Inflammatory macrophage (primary cell): ENCODE results near the gene ODF2L.

Source experiments
- DNase-seq, 2 donors: peaks; one replicate each; pipeline ENCODE4 v3.0.0-alpha.2; 2020 to 2022
- total RNA-seq, 18 experiments: gene quantifications; one replicate each; lab custom pipeline; 2026; ENCODE audit warnings: mixed read lengths in 6 of 18, inconsistent platforms in 2 of 18; lab: John Stamatoyannopoulos, UW

Gene ODF2L, protein sequence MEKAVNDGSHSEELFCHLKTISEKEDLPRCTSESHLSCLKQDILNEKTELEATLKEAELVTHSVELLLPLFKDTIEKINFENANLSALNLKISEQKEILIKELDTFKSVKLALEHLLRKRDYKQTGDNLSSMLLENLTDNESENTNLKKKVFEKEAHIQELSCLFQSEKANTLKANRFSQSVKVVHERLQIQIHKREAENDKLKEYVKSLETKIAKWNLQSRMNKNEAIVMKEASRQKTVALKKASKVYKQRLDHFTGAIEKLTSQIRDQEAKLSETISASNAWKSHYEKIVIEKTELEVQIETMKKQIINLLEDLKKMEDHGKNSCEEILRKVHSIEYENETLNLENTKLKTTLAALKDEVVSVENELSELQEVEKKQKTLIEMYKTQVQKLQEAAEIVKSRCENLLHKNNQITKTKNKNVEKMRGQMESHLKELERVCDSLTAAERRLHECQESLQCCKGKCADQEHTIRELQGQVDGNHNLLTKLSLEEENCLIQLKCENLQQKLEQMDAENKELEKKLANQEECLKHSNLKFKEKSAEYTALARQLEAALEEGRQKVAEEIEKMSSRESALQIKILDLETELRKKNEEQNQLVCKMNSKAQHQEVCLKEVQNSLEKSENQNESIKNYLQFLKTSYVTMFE
- total RNA-seq = 3.7 to 18.7 (median 12.1) reads per million in 18 experiments

DNA sequence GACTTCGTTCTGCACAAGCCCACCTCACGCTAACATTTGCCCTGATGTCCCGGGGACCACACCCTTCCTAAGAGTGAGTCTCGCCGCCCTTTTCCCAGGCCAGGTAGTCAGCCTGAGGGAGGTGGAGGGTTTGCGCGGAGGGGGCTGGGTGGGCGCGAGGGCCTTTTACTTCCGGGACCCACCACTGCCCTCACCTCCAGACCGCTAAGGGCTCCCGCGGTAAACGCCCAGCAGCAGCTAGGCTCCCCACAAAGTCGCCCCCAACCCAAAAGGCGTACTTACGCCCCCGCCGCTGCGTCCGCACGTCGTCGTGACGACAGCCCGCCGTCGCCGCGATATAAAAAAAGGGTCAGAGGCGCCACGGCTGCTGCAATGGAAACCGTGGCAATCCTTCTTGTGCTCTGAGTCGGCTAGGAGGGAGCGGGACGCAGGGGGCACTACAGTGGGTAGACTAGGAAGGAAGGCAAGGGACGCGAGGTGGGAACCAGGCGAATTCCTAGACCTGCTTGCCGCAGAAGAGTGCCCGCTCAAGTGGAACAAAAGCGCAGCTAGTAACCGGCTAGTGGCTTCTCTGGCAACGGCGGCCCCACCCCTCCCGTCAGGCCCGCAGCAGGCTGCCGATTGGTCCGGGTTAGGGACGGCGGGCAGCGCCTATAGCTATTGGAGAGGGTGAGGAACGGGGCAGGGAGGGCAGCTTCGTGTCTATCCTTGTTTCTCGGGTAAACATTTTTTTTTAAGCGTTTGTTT is at the start of gene ODF2L:
TSS of gene ODF2L (minus strand) at position 573 of the 747 bp plus-strand sequence. CDS start 9,296 bp downstream, outside the sequence.
- DNase-seq = peak; percentile 79 to 87

DNA sequence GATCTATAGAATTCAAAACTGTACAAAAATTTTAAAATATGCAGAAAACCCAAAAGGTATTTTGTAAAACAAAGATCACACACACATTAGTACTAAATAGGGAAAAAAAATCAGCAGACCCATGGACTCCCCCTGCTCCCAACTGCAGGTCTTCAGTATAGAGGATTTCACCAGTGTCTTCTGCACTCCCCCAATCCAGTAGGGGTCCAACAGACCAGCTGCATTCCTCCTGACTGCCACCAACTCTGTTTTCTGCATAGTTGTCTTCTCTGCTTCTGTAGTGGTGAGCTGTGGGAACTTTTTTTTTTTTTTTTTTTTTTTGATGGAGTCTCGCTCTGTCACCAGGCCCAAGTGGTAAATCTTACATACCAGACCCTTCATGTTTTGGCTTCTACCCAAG is 49.8 kb upstream of the ODF2L start:
- DNase-seq = no peak

DNA sequence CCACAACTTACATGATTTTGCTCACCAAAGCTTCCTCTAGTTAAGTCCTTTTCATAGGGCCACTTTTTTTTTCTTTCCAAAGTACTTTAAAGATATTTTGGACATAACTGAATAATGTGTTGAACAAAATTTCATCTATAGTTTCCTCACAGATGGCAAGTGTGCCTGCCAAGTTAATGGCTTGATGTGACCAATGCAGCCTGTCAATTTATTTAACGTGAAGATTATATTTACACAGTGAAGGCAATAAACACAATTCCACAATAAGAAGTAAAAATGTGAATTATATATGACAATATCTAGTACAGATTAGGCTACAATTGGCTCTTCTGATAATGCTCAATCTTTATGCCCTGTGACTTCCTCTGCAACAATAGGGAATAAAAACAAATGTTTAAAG is 45.9 kb upstream of the ODF2L start:
- DNase-seq = no peak

DNA sequence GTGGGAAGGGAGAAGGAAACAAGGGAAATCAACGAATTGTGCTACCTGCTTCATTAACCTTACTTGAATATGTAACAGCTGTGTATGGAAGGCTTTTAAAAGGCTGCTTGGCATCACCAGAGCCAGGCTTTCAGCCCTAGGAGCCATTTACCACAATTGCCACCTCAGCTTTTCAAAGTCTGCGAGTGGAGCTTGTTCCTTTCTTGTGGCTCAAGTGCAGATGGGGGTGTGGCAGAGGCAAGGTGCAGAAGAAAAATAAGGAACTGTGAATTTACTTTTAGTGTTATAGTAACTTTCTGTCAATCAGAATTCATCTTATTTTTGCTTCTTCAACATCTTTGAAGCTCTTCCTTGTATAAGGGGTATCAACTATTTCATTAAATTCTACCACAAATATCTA is 45.5 kb upstream of the ODF2L start:
- DNase-seq = no peak

DNA sequence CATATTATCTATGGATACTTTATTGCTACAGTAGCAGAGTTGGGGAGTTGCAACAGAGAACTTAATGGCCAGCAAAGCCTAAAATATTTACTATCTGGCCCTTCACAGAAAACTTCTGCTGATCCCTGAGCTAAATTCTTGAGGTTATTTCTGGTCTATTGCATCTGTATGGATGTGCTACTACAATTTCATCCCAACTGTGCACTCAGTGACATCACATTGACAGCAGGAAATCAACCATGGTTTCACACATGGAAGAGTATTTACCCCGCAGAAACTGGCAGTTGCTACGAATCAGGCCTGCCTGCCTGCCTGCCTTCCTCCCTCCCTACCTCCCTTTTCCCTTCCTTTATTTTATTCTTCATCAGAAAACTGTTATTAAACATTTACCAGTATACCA is 39.9 kb upstream of the ODF2L start:
- DNase-seq = no peak

DNA sequence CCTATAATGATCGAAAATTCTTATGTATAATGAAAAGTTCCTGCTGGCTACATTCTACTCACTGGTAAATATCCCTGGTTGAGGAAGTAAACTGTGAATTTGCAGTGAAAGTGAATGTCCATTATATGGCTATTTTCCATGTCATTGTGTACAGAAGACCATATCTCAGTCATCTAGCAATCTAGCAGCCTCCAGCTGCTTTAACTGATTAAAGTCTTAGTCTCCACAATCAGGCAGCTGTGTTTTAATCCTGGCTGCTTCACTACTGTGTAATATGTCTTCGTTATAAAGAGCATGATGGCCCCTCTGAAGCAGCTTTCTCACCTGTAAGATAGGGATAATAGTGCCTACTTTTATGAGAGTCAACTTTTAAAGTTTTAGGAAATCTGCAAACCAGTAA is 39.2 kb upstream of the ODF2L start:
- DNase-seq = no peak

DNA sequence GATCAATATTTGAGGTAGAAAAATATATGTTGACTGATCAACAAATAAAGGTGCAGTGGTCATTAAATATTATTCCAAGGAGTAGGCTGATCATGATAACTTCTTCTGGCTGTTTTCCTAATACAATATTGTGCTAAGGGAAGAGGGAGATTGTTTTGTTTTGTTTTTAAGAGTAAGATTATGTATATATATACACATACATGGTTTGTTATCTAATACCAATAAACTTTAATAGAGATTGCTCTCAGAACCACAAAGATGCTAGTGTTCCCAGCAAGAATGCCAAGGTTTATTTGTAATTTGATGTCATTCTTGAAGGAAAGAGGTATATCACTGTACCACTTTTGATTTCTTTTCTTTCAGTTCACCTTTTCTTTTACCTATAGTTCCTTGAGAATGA is 37.9 kb upstream of the ODF2L start:
- DNase-seq = no peak

DNA sequence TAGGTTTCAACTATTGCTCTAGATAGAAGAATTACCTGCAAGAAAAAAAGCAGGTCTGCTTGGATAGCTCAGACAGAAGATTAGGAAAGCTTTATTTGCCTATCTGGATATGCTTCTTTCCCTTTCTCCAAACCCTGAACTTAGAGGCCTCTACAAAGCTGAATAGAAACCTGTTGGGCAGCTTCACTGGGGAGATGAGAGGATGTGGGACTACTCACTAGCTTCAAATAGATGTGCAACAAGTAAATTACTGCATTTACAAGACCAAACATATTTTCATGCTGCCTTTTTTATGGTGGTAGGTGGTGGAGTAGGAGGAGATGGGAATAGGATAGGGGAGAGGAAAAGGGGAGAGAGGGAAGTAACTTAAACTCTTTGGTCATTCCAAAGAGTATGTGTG is 34.3 kb upstream of the ODF2L start:
- DNase-seq = peak in 1 of 2 donors; percentile 8

DNA sequence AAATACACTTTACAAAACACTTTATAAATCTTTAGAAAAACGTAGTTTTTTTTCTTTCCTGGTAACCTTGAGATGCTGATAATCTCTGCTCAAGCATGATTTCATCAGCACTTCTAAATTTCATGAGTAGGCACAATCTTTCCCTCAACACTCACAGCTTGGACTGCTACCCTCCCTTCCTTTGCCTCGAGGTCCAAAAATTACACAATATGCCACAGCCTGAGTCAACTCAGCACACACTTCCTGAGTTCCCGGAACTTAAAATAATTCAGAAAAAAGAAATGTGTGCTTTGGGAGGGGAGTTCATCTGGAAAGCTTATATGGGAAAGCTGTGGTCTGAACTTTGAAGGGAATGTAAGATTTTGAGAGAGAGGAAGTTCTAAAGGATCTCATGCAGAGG is 33.7 kb upstream of the ODF2L start:
- peak; percentile 82 to 92 for DNase-seq

DNA sequence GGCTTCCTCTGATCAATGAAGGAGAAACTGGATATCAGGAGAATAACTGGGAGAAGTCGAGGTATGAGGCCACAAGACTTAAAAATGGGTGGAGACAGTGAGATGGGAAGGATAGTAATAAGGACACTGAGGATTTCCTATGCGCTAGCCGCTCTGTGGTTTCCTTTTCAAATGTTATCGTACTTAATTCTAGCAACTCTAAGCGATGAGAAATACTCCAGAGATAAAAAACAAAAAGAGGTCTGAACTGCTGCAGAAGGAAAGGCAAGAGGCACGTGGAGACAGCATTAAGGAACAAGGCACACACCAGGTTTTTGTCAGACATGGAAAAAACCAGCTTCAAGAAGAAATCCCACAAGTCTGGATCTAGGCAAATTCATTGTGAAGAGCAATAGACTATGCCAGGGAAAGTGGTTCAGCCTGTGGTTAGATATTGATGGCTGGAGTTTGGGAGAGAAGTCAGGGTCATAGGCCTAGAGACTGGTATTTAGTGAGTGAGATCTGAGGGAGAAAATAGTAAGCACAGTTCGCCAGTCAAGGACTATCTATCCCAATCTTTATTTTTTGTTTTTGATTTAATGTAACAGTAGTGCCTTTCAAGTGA is 33.1 kb upstream of the ODF2L start:
- no peak for DNase-seq

DNA sequence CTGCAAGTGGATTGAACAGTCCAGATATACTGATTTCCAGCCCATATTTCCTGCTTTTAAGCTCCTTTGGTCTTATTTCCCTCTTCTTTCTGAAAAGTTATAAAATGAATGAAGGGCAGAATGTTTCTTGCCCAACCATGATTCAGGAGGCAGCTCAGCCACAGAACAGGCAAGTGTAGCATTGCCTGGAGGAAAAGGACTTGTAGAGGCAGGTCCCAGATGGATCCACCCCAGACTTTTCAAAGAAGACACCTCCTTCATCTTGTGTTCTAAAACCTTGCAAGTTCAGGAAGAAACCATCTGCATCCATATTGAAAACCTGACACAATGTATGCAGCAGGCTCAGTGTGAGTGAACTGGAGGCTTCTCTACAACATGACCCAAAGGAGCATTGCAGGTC is 27.8 kb upstream of the ODF2L start, which contains the start of gene CLCA2:
TSS of gene CLCA2 (plus strand) at position 299 of the 400 bp plus-strand sequence. CDS start at position 376, 77 bp downstream.
- no peak for DNase-seq

DNA sequence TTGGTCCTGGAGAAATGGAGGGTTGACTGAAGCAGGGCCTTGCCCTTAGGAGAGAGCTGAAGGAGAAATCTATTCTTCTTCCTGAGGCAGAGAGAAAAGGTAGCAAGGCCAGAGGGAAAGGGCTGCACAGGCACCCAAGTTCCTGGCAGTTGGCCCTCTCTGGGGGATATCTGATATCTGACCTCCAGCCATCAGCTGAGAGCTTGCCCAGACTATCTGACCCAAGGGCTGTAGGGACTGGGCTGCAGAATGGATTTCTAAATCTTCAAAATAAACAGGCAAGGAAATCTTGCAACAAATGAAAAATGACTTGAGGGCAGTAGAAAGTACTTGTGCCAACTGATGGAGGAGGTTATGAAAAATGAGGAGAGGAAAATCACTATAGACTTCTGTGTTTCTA is 27.4 kb upstream of the ODF2L start:
- no peak for DNase-seq

DNA sequence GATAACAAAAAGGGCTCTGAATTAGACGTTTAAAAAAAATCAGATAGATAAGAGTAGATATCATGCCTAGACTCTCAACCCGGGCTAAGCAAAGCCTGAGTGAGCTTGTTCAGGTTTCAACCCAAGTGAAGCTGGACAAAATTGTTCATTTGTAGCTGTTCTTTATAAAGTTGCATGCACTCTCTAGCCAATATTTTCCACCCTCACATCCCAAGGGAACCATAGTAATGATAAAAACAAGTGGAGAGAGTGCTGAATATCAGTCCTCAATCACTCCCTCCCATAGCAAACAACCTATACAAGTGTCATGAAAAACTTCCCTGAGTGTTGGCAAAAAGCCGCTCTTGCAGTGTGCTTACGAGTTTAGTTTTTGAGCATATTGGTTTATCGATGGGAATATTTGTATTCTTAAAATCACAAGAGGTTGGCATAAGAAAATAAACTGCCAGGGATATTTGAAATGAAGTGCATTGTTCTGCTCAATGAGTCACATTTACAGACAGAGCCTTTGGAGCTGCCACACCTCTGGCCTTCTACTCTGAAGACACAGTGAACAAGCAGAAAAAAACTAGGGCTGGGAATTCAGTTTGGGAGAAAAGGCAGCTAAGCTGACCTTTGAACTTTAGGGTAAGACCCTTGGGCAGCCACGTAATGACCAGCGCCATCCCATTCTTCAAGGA is 25.6 kb upstream of the ODF2L start:
- DNase-seq = no peak

DNA sequence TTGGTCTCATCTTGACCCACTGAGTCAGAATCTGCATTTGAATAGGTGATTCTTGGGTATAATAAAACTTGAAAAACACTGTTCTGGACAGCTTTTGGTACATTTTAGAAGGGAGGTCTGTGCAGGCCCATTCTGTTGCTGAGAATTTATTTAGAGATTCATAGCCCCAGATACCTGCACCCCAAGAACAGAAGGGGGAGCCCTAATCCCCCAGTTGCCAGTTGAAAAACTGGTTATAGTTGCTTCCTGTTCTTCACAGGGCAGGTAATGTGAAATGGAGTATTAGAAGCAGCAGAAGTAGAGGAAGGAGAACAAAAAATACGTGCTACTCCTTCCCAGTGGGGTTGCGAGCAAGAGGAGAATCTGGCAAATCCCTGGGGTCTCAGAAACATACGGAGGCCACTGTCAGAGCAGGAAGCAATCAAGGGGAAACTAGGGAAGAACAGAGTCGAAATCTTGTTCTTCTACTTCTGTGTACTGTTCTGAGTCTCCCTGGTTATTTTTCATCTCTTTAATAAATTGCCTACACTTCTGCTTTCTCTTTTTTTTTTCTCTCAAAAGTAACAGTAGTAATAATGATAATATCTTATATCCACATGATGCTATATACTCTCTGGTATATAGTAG is 23.3 kb upstream of the ODF2L start:
- DNase-seq = peak; percentile 37 to 52

DNA sequence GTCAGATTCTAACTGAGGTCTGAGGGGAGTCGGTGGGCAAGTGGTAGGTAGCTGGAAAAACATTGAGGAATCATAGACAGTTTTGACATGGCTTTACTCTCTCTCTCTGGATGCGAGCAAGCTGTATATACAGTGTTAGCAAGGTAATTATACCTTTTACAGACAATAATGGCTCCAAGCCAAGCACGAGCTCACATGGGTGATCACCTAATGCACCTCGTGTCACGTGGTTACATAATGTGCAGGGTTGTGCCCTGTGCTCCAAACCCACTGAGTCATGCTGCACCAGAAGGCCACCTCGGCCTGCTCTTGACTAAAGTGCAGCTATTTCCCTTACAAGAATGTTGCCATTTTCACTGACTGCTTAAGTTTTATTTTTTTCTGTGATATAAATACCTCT is 20.2 kb upstream of the ODF2L start:
- DNase-seq = no peak

DNA sequence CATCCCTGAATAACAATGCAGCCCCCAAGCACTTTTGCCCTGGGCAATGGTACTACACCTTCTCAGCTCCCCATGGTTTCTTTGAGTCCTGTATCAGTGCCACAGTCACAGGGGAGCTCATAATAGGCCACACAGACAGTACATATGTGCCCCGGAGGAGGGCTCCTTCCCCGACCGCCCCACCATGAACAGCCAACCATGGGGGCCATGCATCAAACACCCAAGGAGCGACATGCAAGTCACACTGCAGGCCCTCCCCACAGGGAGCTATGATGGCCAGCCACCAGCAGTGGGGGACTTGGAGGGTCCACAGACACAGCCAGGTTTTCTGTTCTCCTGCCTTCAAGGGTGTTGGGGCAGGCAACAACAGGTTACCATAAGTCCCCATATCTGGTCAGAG is 14.8 kb upstream of the ODF2L start:
- DNase-seq = no peak

DNA sequence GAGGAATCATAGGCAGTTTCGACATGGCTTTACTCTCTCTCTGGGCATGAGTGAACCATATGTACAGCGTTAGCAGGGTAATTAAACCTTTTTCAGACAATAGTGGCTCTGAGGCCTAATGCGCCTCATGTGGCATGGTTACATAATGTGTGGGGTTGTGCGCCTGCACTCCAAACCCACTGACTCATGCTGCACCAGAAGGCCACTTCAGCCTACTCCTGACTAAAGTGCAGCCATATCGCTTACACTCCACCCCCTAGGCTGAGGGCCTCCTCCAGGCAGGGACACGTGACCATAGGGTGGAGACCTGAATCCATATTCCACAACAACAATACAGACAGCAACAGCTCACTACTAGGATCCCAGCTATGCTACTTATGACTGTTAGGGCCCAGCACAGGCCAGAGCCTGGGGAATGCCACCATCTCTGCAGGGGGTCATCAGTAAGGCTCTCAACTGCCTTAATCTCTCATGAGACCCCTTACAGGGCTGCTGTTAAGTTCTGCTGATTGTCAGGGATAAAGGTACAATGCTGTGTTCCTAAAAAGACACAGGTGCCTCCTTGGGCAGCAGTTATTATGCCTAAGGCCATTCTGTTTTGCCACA is 13.4 kb upstream of the ODF2L start:
- DNase-seq = peak in 1 of 2 donors; percentile 14

DNA sequence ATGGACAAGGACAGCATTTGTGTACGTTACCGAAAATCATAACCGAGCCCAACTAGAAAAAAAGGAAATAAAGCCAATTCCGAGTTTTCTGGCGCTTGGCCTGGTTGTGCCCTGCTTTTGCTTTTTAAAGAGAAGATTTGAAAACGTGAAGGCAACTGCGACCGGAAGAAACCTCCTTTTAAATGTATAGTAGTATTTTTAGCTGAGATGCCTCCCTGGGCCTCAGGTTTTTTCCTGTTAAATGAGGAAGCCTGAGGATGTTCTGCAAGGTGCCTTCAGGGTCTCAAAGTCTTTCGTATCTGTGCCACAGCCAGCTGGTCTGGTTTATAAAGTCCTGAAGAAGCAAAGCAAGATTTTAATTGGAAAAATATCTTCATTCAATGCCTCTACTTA is 371 bp upstream of the ODF2L start:
- DNase-seq = no peak

DNA sequence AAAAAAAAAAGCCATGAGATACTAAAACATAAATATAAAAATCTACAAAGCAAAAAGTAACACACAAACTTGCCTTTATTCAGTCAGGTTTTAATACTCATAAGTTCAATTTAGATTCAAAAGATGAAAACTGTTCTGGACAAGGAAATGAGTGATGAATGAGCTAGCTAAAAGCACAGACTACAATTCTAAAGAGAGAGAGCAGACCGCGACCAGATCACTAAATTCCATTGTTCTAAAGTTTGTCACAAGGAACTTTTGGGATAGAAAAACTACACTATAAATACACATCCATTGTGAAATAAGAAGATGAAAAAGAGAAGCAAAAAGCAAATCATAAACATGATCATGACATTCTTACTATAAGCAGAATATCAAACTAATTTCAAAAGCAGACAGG is 1.7 kb downstream of the ODF2L start:
- DNase-seq = no peak

DNA sequence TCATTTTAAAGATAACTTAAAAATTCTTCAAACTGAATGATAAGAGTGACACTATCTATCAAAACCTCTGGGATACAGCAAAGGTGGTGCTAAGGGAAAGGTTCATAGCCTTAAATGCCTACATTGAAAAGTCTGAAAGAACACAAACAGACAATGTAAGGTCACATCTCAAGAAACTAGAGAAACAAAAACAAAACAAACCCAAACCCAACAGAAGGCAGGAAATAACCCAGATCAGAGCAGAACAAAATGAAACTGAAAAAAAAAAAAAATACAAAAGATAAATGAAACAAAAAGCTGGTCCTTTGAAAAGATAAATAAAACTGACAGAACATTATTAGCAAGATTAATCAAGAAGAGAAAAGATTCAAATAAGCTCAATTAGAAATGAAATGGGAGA is 6.8 kb downstream of the ODF2L start:
- DNase-seq = no peak

DNA sequence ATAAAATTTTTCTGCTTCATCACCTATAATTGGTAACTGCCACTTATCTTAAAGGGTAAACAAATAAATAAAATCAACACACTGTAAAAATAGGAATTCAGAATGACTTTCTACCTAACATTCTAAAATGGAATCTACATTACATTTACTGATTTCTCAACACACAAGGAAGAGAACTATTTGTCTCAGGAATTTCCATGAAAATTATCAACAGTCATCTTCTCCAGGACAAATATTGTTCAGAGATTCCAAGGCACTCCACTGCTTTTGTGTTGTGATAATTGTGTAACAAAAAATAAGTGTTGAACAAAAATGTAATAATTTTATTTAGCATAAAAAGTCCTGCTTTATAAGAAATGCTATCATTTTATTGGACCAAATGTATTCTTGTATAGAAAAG is 7.3 kb downstream of the ODF2L start:
- no peak for DNase-seq
